GM12801 (cell line): ENCODE results near the gene LRRC4C.

Source experiments
- CTCF ChIP-seq: IDR thresholded peaks from one replicate; pipeline ENCODE4 v1.5.1; 2011; ENCODE audit warnings: control low read depth; ENCODE audit not compliant: insufficient read length; ENCODE audit errors: extremely low read depth

Gene LRRC4C

GRCh38 chr11:40445391-40445790, 1014.1 kb downstream of the LRRC4C start:
- no peak for TF ChIP-seq CTCF

- no peak for TF ChIP-seq CTCF
These were observed 1015.3 kb downstream of the LRRC4C start for GRCh38 chr11:40444151-40444550.

- TF ChIP-seq CTCF = no peak
These were observed 1024.1 kb downstream of the LRRC4C start for GRCh38 chr11:40435344-40435743.

- no peak for TF ChIP-seq CTCF
These were observed 1024.5 kb downstream of the LRRC4C start for GRCh38 chr11:40434926-40435325.

- no peak for TF ChIP-seq CTCF
These were observed 1027.1 kb downstream of the LRRC4C start for GRCh38 chr11:40432358-40432757.

- no peak for TF ChIP-seq CTCF
These were observed 1034.3 kb downstream of the LRRC4C start for GRCh38 chr11:40425168-40425567.

GRCh38 chr11:40421208-40421981, 1038.1 kb downstream of the LRRC4C start:
- no peak for TF ChIP-seq CTCF
